ENCODE measurements around the gene GREB1L.
"Not testable (repeated sequence)": the region's sequence is repeated elsewhere in the genome, so short reads cannot be mapped to it uniquely, and the experiment has no call there.

GREB1L gene

GRCh38 chr18:21242141-21242779, at the start of gene GREB1L:
TSS of gene GREB1L (plus strand) at chr18:21242232. CDS start at chr18:21383519, 141,287 bp downstream.
- DNase-seq: peak; percentile 6 to 39

DNA sequence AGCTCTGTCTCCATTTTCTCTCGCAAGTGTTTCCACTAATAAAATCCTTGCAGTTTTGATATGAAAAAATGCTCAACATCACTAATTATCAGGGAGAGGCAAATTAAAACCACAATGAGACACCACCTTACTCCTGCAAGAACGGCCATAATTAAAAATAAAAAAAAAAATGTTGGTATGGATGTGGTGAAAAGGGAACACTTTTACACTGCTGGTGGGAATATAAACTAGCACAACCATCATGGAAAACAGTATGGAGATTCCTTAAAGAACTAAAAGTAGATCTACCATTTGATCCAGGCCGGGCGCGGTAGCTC, 49.8 kb upstream of the GREB1L start:
- no peak for DNase-seq

DNA sequence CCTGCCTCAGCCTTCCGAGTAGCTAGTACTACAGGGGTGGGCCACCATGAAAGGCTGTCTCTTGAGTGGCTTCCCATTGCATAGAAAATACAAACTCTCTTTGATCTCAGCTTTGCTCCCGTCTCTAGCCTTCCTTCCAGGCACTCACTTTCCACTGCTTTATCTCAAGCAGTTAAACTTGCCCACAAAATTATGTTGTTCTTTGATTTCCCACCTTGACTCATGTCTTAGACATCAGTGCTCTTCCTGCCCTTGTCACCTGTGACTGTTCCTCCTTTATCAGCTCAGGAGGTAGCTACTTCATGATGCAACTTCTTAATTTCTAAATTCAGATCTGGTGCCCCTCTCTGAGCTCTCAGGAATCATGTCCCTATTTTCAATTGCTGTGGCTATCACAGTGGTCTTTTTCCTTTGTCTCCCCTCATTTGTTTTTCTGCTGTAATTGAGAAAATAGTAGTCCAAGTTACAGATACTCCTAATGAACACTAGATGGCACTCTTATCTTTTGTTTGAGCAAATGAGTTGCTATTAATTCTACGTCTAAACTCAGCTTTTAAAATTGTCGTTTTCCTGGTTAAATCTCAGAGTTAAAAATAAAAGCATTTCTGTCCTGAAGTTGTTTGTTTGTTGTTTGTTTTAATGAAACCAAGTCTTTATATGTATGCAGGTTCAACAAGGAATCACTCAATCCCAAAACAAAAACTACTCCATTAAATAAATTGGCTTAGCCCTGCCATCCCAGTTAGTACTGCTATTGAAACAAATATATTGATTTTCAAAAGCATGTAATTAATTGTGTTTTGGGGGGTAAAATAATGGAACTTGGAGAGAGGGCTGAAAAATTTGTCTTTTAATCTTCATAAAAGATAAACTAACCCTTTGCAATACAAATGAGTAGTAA, 46.9 kb upstream of the GREB1L start:
- DNase-seq: peak in 1 of 2 experiments; percentile 49

DNA sequence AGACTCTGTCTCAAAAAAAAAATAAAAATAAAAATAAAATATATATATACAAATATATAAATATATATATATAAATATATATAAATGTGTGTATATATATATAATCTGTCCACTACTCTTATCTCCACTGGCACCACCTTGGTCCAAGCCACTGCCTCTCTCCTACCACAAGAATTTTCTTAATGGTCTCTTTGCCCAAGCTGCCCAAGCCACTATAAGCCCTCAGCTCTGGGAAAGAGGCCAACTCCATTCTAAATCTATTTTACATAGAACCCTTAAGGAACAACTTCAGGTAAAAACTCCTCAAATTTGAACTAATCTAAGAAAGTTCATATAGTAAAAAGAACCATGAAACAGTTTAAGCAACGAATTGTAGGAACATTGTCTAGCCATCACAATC, 45.6 kb upstream of the GREB1L start:
- no peak for DNase-seq

GRCh38 chr18:21203126-21203525, 38.9 kb upstream of the GREB1L start:
- DNase-seq: no peak

GRCh38 chr18:21203542-21204241, 38.3 kb upstream of the GREB1L start:
- no peak for DNase-seq

DNA sequence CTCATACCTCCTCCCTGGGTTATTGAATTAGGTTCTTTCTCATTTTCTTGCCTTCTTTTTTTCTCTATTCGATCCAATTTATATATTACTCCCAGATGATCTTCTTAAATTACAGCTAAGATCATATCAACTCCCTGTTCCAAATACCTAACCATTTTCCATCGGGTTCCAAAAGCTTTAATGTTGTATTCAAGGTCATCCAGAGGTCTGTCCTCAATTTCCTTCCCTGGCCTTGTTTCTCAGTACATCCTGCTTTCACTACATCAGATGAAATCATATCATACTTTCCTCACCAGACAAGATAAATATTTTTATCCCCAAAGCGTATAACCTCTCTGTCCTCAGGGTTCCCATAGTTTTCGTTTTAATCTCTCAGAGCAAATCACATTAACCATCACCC, 36.3 kb upstream of the GREB1L start:
- no peak for DNase-seq

DNA sequence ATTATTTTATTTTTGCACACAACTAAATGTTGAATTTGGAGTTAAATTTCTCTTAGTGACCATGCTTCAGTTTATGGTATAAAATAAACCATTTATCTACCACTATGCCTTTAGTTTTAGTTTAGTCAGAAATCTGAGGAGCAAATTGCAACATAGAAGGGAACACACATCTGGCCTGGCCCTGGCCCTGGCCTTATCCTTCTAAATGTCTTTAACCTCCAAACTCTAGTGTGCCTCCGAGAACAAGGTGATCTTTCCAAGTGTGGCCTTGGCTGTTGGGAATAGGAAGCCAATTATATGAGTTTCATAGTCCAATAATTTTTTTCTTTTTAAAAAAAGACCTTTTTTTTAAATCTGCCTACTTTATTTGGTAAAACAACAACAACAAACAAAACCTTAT, 31.8 kb upstream of the GREB1L start:
- no peak for DNase-seq

DNA sequence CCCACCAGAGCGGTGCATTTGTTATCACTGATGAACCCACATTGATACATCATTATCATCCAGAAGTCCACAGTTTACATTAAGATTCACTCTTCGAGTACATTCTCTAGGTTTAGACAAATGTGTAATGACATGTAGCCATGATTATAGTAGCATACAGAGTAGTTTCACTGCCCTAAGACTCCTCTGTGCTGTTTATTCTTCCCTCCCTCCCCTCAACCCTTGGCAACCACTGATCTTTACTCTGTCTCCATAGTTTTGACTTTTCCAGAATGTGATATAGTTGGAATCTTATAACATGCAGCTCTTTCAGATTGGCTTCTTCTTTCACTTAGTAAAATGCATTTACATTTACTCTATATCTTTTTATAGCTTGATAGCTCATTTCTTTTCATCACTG, 31.2 kb upstream of the GREB1L start:
- DNase-seq: no peak

DNA sequence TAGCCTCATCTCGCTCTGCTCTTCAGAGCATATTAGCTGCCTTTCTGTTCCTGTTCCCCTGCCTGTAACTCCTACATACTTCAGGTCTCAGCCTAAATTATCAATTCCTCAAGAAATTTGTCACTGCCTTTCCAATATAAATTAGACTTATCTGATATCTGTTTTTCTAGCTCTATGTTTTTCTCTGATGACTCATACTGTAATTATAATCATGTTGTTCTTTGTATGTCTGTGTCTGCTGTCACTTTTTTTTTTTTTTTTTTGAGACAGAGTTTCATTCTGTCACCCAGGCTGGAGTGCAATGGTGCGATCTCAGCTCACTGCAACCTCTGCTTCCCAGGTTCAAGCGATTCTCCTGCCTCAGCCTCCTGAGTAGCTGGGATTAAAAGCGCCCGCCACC, 27.6 kb upstream of the GREB1L start:
- DNase-seq: not testable (repeated sequence)

GRCh38 chr18:21215490-21215889, 26.5 kb upstream of the GREB1L start:
- no peak for DNase-seq

DNA sequence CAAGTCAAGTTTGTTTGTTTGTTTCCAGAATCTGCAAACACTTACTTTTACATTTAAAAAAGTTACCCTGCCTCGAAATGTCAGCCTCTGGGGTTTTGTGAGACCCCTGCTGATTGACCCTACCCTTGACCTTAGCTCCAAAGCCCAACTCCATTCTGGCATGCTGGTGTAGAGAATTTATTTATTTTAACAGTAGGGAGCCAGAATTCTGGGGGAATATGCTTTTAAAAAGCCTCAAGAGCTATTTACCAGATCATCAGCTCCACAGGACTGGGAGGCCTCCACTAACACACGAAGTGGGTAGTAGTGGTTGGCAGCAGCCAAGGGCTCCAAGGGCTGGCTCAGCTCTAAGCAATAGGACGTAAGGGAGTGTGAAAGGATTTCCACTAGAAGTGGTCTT, 23.2 kb upstream of the GREB1L start:
- no peak for DNase-seq

DNA sequence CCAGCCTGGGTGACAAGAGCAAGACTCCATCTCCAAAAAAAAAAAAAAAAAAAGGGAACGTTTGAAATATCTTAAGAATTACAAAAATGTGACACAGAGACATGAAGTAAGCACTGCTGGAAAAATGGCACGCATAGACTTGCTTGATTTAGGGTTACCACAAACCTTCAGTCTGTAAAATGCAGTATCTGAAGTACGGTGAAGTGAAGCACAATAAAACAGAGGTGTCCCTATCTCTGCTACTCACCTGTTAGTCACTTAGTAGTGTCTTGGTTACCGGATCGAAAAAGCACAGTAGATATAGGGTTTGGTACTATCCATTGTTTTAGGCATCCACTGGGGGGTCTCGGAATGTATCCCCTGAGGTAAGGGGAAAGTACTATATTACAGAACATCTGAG, 11.6 kb upstream of the GREB1L start:
- no peak for DNase-seq

DNA sequence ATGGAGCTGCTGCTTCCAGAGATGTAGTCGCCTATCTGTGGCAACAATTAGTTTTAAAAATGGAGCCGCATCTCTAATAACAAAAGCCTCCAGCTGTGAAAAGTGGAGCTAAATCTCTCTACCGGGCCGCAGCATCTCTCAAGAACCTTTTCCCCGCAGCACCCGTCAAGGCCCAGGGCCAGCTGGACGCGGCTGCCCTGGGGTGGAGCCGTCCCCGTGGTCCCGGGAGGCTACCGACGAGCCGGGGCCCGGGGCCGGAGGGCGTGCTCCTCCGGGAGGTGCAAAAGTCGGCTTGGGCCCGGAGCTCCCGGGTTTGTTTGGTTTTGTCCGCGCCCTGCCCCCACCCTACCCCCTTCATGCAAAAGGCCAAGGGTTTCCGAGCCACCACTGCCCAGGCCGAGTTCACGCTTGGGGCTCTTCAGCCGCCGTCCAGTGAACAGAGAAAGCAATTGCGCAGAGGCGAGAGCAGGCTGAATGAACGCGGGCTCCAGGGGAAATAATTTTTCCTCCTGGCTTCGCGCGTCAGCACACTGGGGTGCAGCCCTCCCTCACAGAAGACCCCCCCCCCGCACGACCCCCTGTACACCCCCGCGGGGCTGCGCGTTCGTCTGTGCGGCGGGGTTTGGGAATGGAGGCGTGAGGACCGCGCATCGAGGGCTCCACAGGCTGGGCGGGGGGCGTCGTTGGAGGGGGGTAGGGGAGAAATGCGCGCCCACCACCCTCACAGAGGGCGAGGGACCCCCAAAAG, 557 bp upstream of the GREB1L start:
- no peak for DNase-seq

GRCh38 chr18:21242780-21243401, 859 bp downstream of the GREB1L start:
- DNase-seq: no peak

- DNase-seq: no peak
Measured at GRCh38 chr18:21254576-21254975, 12.5 kb downstream of the GREB1L start.

- no peak for DNase-seq
Measured at GRCh38 chr18:21255211-21255610, 13.2 kb downstream of the GREB1L start.

- DNase-seq: peak in 1 of 2 experiments; percentile 18
Measured at GRCh38 chr18:21257386-21257785, 15.4 kb downstream of the GREB1L start.

DNA sequence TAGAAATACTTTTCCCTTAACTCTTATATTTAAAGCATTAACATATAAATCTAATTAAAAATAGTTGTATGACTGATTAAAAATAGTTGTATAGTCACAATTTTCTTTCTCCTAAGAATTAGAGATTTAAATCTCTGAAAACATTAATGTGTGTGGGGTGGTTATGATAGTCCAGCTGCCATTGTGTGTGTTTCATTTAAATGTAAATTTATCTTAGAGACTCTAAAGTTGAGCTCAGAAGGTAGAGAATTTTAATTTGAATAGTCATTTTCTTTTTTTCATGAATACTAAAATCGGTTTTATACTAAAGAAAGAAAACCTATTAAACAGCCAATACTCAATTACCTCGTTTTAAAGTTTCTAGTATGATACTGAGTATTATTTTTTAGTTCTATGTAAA, 18.6 kb downstream of the GREB1L start:
- no peak for DNase-seq

- DNase-seq: no peak
Measured at GRCh38 chr18:21261352-21261751, 19.3 kb downstream of the GREB1L start.

- DNase-seq: no peak
Measured at GRCh38 chr18:21262244-21262643, 20.2 kb downstream of the GREB1L start.

DNA sequence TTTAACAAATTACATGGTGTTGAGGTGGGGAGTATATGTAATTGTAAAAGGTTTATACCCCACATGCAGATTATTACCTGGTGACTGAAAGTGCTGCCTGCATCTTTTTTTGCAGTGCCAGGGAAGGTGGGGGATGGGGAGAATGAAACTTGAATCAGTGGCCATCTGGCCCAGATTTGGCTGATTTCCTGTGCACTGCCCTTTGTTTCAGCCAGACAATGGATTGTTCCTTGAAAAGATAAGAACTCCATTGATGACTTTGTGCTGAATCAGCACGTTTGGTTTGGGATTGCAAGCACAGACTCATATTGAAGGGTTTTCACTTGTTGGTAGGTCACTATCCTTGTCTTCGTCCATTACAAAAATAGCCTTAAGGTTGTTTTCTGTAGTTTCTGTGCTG, 20.9 kb downstream of the GREB1L start:
- no peak for DNase-seq

GRCh38 chr18:21264651-21265050, 22.6 kb downstream of the GREB1L start:
- no peak for DNase-seq
